GM12878 (cell line): Measurements from ENCODE around the gene SLC12A6. TPM values are rescaled to one million over a fixed set of nuclear protein-coding genes. Genes with fewer than 3 reads are reported as not detected.

Source experiments
- ATAC-seq: fragments of 200-7000 bp; cut with Tn5 transposase; 3 replicates; pipeline ENCODE4 v1.9.1; 2020; ENCODE audit warnings: mild to moderate bottlenecking, moderate library complexity
- BruUV-seq: library from RNA; stranded (reverse); fragments of 400-500 nt; replicated peaks from 2 replicates; lab custom pipeline; 2021; lab: Mats Ljungman, UMichigan
- CTCF ChIA-PET: fragments of 300-600 bp; sonication (Branson Sonifier 250); formaldehyde crosslinking; extraction: SDS; loops from one replicate; lab custom pipeline; 2021; ENCODE audit warnings: inconsistent platforms; lab: Yijun Ruan, JAX
- POLR2A ChIA-PET: fragments of 350-600 bp; formaldehyde crosslinking; extraction: SDS; loops from one replicate; lab custom pipeline; 2021; ENCODE audit warnings: inconsistent platforms; lab: Charles Lee
- RAD21 ChIA-PET: fragments of 300-600 bp; sonication (Branson Sonifier 250); formaldehyde crosslinking; loops from one replicate; lab custom pipeline; 2023; ENCODE audit warnings: antibody characterized with exemption; ENCODE audit not compliant: unreplicated experiment; lab: Charles Lee
- SMC1A ChIA-PET: fragments of 300-600 bp; sonication (Branson Sonifier 250); formaldehyde crosslinking; loops from one replicate; lab custom pipeline; 2023; ENCODE audit not compliant: unreplicated experiment, uncharacterized antibody; lab: Charles Lee
- DNase-seq: peaks from one replicate; pipeline ENCODE4 v3.0.0-alpha.2; 2011; ENCODE audit warnings: low read depth, low spot score
- FAIRE-seq: peaks from 3 replicates; lab custom pipeline; 2011; peaks lifted over from hg19 to GRCh38; lab: Jason Lieb, UNC
- H2AFZ ChIP-seq: 2 replicates; pipeline ENCODE4 v1.6.0; 2011; ENCODE audit warnings: low read depth, low read length, control low read depth; ENCODE audit not compliant: control insufficient read depth
- H3K27ac ChIP-seq: 2 replicates; pipeline ENCODE4 v1.5.1; 2011; ENCODE audit warnings: control low read depth; ENCODE audit not compliant: control insufficient read depth, insufficient read depth
- H3K27me3 ChIP-seq, 2 experiments: replicated peaks in 1 of 2; 2 replicates each; pipeline versions ENCODE4 v1.6.0 to v1.6.1; 2011; ENCODE audit warnings: low read length in 1 of 2; ENCODE audit not compliant: control insufficient read depth in 2 of 2, insufficient read depth in 2 of 2
- H3K36me3 ChIP-seq, 2 experiments: 2 replicates each; pipeline ENCODE4 v1.5.1; 2011; ENCODE audit warnings: low read length in 1 of 2; ENCODE audit not compliant: control insufficient read depth in 2 of 2, insufficient read depth in 2 of 2
- H3K4me1 ChIP-seq: 2 replicates; pipeline ENCODE4 v1.6.1; 2011; ENCODE audit warnings: mild to moderate bottlenecking, low read length, moderate library complexity, mixed read lengths; ENCODE audit not compliant: control insufficient read depth, insufficient read depth
- H3K4me2 ChIP-seq: 2 replicates; pipeline ENCODE4 v1.6.0; 2011; ENCODE audit warnings: control low read depth; ENCODE audit not compliant: control insufficient read depth, insufficient read depth
- H3K4me3 ChIP-seq: fragments of 200-600 bp; sonication (generic); 2 replicates; pipeline ENCODE4 v1.5.1; 2016
- H3K79me2 ChIP-seq: 2 replicates; pipeline ENCODE4 v1.6.0; 2011; ENCODE audit warnings: low read length; ENCODE audit not compliant: control insufficient read depth, insufficient read depth
- H3K9ac ChIP-seq: 2 replicates; pipeline ENCODE4 v1.8.0; 2011; ENCODE audit warnings: low read length, control low read depth, mixed read lengths; ENCODE audit not compliant: control insufficient read depth, insufficient read depth
- H3K9me3 ChIP-seq: replicated peaks from 3 replicates; pipeline ENCODE4 v1.5.1; 2011; ENCODE audit warnings: mild to moderate bottlenecking, low read length; ENCODE audit not compliant: control insufficient read depth, insufficient read depth
- H4K20me1 ChIP-seq: 2 replicates; pipeline ENCODE4 v1.6.0; 2011; ENCODE audit not compliant: control insufficient read depth, insufficient read depth
- CHD1 ChIP-seq: IDR thresholded peaks from 2 replicates; pipeline ENCODE4 v1.6.1; 2012; ENCODE audit warnings: low read depth, low read length, improper control_type of control experiment
- FOXK2 ChIP-seq: fragments of 450-650 bp; IDR thresholded peaks from 2 replicates; pipeline ENCODE4 v1.6.1; 2017; ENCODE audit warnings: mild to moderate bottlenecking, moderate library complexity
- WGBS: methylation state at CpG from one replicate; pipeline ENCODE4 v1.1.6; 2016; ENCODE audit warnings: low lambda C conversion rate; ENCODE audit not compliant: insufficient replicate concordance, insufficient coverage; ENCODE audit errors: missing lambda C conversion rate; 5-methylcytosine and 5-hydroxymethylcytosine counted together
- in situ Hi-C: fragments of 300-500 bp; cut with MboI; formaldehyde crosslinking; loops from 9 replicates; pipeline ENCODE4 v1.14.3; 2018; ENCODE audit warnings: mixed read lengths
- intact Hi-C: fragments of 100-400 bp; cut with micrococcal nuclease; formaldehyde crosslinking; loops from one replicate; pipeline ENCODE4 v1.14.2; 2022; ENCODE audit not compliant: unreplicated experiment
- polyA plus RNA-seq, 11 experiments: library from polyadenylated mRNA; depleted of rRNA in 4 of 11; unstranded in 6 of 11; stranded (reverse) in 5 of 11; fragments of >200 nt; fragmentation: Nextera tagmentation in 4 of 11; fragmentation: Illumina TruSeq in 1 of 11; extraction: Ambion mirVana in 4 of 11; extraction: Trizol in 1 of 11; gene quantifications; 1 replicate in 1 of 11; 2 replicates in 10 of 11; pipeline versions ENCODE4 v1.2.1 to v1.2.3, GENCODE V29; 2011 to 2016; ENCODE audit warnings: inconsistent platforms in 2 of 11, missing spikeins in 2 of 11, low read depth in 1 of 11
- total RNA-seq, 4 experiments: library from RNA; depleted of rRNA in 3 of 4; stranded (reverse); fragments of >200 nt in 3 of 4; fragmentation: Illumina TruSeq in 1 of 4; extraction: Trizol in 1 of 4; gene quantifications; 2 replicates each; pipeline versions ENCODE4 v1.2.1 to v1.2.3, GENCODE V29; 2013 to 2021
- TF ChIP-seq, protein P1 (sequence below): fragments of 450-650 bp; IDR thresholded peaks from 2 replicates; pipeline ENCODE4 v1.6.1; 2017; ENCODE audit warnings: mild to moderate bottlenecking, moderate library complexity
- TF ChIP-seq, protein P2 (sequence below): IDR thresholded peaks from 2 replicates; pipeline ENCODE4 v1.6.1; 2012; ENCODE audit warnings: low read depth, low read length, improper control_type of control experiment

SLC12A6 gene
- total and polyA plus RNA-seq, 10 of the 15 experiments (the other 5 are each of a cell fraction or from before 2014, with no cell fraction given) = 4.7 to 94.4 (median 34.2) TPM

DNA sequence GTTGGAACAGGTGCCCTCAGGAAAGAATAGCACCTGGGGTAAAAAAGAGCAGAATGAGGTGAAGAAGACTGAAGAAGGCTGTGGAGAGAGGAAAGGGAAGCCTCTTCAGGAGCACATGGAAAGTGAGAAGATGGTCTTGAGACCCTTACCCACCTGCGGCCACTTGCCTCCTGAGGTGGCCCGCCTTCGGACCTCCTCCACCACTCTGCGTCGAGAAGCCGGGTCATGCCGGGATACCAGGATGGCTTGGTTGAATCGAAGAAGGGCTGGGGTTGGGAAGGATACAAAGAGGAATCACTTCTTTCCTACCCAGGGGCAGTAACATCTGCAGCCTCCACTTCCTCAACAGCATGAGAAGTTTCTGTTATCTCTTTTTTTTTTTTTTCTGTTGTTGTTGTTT is 26.5 kb upstream of the SLC12A6 start:
- DNase-seq = no peak
- in situ Hi-C loops = no loop called here
- Histone ChIP-seq H3K4me2 (no peak overlapping the region), H3K27me3 (no peaks in the 10 kb centered on the region), H2AFZ (no peak overlapping the region), H4K20me1 (no peaks in the 10 kb centered on the region), H3K36me3 (peaks cover 0 to 21% of the 10 kb centered on the region in 2 experiments), H3K4me1 (peaks cover 21% of the 10 kb centered on the region), H3K9ac (no peak overlapping the region), H3K9me3 (no peaks in the 10 kb centered on the region), H3K27ac (no peak overlapping the region), H3K4me3 (no peak overlapping the region), H3K79me2 (peaks cover 27% of the 10 kb centered on the region)
- WGBS = 94% methylated on average over 8 of the region's 8 CpGs
- RAD21 ChIA-PET = interaction anchor here (0.9 kb wide), 1 partner anchor 122 kb away, joined by 3 read pairs; no protein-coding TSS in a partner anchor
- no TSS peak for BruUV-seq
- SMC1A ChIA-PET = no interaction called here
- intact Hi-C loops = no loop called here
- POLR2A ChIA-PET = no interaction called here
- CTCF ChIA-PET = no interaction called here
- no peak for ATAC-seq
- TF ChIP-seq FOXK2 (no peak), CHD1 (no peak)
- TF ChIP-seq, protein P1, sequence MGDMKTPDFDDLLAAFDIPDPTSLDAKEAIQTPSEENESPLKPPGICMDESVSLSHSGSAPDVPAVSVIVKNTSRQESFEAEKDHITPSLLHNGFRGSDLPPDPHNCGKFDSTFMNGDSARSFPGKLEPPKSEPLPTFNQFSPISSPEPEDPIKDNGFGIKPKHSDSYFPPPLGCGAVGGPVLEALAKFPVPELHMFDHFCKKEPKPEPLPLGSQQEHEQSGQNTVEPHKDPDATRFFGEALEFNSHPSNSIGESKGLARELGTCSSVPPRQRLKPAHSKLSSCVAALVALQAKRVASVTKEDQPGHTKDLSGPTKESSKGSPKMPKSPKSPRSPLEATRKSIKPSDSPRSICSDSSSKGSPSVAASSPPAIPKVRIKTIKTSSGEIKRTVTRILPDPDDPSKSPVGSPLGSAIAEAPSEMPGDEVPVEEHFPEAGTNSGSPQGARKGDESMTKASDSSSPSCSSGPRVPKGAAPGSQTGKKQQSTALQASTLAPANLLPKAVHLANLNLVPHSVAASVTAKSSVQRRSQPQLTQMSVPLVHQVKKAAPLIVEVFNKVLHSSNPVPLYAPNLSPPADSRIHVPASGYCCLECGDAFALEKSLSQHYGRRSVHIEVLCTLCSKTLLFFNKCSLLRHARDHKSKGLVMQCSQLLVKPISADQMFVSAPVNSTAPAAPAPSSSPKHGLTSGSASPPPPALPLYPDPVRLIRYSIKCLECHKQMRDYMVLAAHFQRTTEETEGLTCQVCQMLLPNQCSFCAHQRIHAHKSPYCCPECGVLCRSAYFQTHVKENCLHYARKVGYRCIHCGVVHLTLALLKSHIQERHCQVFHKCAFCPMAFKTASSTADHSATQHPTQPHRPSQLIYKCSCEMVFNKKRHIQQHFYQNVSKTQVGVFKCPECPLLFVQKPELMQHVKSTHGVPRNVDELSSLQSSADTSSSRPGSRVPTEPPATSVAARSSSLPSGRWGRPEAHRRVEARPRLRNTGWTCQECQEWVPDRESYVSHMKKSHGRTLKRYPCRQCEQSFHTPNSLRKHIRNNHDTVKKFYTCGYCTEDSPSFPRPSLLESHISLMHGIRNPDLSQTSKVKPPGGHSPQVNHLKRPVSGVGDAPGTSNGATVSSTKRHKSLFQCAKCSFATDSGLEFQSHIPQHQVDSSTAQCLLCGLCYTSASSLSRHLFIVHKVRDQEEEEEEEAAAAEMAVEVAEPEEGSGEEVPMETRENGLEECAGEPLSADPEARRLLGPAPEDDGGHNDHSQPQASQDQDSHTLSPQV = no peak
- TF ChIP-seq, protein P2, sequence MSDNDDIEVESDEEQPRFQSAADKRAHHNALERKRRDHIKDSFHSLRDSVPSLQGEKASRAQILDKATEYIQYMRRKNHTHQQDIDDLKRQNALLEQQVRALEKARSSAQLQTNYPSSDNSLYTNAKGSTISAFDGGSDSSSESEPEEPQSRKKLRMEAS = no peak
- FAIRE-seq = no peak
